HG02571 (cell line): Measurements from ENCODE around the gene KCNJ6.
"Not testable (repeated sequence)": the region's sequence is repeated elsewhere in the genome, so short reads cannot be mapped to it uniquely, and the experiment has no call there.

Experiments used
- ATAC-seq: cut with Tn5 transposase; IDR thresholded peaks from one replicate; pipeline ENCODE4 v1.9.1; 2021; ENCODE audit warnings: mild to moderate bottlenecking, moderate library complexity; ENCODE audit not compliant: unreplicated experiment

Gene KCNJ6

DNA sequence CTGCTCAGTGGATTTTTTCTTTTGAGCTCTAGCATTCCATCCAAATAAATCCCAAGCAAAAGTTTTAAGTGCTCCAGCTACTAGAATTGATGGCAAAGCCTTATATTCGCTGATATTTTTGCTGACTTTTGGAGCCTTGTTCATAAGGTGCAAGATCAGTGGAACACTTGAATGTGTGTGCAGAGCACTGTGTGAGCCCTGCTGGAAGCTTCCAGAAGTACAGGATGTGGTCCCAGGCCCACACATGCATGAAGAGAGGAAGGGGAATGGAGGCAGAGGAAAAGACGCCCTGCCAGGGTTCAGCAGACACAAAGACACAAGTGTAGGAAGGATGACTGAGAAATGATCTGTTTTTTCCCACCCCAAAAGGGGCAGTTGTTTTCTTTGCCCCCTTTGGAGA lies 169.4 kb downstream of the KCNJ6 start:
- ATAC-seq = no peak

DNA sequence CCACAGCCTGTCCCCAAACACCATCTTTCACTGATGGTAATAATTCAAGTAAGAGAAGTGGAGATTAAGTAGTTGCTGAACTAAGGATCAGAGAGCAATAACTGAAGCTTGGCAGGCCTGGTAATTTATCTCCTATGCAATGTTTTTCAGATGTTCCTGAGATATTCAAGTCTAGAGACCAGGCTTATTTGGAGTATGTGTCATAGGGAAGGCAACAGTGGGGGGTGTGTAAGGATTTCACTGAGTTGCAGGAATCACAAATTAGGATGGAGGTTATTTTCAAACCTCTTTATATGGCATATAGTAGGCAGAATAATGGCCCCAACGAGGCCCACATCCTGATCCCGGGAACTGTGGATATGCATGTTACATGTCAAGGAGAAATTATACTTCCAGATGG lies 171.7 kb downstream of the KCNJ6 start:
- ATAC-seq = no peak

- no peak for ATAC-seq
Observed at GRCh38 chr21:37742532-37742931, 173.7 kb downstream of the KCNJ6 start.

- no peak for ATAC-seq
Observed at GRCh38 chr21:37742115-37742514, 174.1 kb downstream of the KCNJ6 start.

GRCh38 chr21:37737996-37738395 lies 178.3 kb downstream of the KCNJ6 start:
- no peak for ATAC-seq

GRCh38 chr21:37737507-37737906 lies 178.8 kb downstream of the KCNJ6 start:
- ATAC-seq = no peak

- no peak for ATAC-seq
Observed at GRCh38 chr21:37734846-37735245, 181.4 kb downstream of the KCNJ6 start.

DNA sequence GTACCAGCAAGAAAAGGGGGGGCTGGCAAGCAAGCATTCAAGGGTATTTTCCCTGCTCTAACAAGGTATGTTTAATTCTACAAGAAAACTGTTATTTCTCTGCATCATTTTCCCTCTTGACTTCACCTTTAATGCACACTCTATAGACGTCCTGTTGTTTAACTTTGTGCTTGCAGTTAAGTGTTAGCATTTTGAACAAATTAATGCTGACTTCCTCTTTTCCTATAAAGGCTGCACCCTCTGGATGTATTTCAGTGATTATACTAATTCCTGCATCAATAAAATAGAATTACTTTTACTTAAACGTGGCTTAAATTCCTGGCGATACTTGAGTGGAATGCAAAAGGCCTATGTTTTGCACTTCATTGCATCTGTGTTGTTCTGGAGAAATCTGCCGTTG lies 183.3 kb downstream of the KCNJ6 start:
- no peak for ATAC-seq

DNA sequence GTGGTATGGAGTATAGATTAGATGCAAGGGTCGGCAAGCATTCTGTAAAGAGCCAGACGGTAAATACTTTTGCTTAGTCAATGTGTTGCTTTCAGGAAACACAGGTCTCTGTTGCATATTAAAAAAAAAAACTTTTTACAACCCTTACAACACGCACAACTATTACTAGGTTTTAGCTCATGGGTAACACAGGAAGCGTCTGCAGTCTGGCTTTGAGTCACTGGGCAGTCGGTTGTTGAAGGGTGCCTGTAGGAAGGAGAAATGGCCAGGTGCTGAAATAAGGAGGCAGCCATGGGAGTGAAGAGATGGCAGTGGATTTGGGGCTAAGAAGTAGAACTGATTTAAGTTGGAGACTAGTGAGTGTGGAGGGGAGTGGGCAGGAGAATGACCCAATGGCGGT lies 192.1 kb downstream of the KCNJ6 start:
- ATAC-seq = no peak

GRCh38 chr21:37717534-37717933 lies 198.7 kb downstream of the KCNJ6 start:
- no peak for ATAC-seq

DNA sequence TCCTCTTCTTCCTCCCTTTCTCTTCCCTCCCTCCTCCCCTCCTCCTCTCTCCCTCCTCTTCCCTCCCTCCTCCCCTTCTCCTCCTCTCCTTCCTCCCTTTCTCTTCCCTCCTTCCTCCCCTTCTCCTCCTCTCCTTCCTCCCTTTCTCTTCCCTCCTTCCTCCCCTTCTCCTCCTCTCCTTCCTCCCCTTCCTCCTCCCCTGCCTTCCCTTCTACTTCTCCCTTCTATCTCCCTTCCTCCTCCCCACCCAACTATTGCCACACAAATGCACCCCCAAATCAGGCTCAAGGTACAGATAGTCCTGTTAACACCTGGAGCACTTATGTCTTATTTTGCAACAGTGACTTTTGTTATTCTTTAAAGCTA lies 203.7 kb downstream of the KCNJ6 start:
- not testable (repeated sequence) for ATAC-seq

DNA sequence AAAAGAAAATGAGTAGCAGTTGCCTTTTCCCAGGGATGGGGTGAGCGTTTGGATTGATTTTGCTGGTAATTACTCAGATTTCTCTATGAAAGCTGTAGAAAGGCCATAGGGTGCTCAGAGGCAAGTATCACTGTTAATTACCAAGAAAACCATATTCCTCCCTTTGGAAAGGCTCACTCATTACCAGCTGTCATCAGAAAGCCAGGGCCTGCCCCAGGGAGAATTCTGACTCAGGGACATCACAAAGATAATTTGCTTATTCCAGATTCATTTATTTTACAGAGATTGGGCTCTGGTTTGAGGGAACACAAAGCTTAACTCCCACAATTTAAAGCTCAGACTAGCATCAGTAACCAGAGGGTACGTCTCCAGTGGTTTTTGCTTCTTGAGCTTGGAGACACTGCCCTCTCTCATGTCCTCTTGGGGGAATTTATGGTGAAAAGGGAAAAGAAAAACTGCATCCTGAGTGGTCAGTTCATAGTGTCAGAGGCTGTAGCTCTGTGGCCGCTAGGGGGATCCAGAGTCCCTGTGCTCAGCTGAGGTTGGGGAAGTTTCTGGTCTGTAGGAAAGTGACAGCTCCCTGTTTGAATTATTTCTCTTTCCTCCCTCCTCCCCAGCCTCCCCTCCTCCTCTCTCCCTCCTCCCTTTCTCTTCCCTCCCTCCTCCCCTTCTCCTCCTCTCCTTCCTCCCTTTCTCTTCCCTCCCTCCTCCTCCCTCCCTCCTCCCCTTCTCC lies 204.3 kb downstream of the KCNJ6 start:
- peak; percentile 56 for ATAC-seq

- no peak for ATAC-seq
Observed at GRCh38 chr21:37711286-37711829, 204.9 kb downstream of the KCNJ6 start.

GRCh38 chr21:37710546-37711285 lies 205.5 kb downstream of the KCNJ6 start:
- no peak for ATAC-seq

DNA sequence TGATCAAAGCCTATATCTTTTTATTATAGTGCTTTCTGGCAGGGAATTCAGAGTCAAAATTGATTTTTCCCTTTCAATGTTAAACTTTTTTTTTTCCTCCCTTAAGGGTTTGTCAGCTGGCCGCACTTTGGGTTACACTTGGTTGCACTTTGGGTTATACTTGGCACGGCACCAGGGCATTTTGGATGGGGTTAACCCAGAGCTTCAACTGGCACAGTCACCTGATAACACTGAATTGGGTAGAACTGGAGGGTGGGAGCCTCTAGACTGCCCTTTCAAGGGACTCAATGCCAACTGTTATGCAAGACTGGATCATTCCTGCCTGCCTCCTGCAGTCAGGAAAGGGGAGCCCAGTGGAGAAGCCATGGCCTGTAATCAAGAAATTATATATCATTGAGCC lies 211.5 kb downstream of the KCNJ6 start:
- no peak for ATAC-seq

DNA sequence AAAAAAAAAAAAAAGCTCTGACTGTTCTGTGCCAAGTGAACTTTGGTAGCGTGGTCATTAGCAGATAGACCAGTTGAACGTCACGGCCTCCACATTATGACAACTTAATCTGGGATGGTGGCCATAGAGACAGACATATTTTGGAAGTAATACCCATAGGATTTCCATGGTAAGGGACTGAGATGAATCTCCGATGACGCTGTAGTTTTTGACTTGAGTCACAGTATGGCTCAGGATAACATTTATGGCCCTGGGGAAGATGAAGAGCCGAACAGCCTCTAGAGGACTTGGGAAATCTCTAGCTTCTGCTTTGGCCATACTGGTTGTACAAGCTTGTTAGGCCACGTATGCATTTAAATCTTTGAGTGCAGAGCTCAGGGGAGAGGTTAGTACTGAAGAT lies 214.0 kb downstream of the KCNJ6 start:
- ATAC-seq = no peak

DNA sequence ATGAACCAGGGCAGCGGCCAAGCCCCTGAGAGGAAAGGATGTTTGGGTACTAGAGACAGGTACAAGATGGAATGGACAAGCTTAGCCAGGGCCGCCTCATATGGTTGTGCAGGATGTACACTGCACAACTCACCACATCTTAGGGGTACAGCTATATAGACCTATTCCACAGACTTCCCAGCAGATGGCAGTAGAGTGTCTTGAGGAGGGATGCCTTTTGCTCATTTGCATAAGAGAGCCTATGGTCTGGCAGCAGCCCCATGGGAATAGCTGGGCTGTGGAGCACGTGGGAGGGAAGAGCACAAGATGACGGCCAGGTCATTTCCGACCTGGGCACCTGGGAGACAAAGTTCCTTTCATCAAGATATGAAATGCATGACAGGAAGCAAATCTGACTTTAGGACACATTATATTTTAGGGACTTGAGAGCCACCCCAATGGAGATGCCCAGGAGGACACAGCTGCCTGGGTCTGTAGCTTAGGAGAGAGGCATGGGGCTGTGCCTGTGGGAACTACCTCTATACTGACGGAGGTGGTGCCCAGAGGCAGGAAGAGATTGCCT lies 215.5 kb downstream of the KCNJ6 start:
- peak; percentile 90 for ATAC-seq

DNA sequence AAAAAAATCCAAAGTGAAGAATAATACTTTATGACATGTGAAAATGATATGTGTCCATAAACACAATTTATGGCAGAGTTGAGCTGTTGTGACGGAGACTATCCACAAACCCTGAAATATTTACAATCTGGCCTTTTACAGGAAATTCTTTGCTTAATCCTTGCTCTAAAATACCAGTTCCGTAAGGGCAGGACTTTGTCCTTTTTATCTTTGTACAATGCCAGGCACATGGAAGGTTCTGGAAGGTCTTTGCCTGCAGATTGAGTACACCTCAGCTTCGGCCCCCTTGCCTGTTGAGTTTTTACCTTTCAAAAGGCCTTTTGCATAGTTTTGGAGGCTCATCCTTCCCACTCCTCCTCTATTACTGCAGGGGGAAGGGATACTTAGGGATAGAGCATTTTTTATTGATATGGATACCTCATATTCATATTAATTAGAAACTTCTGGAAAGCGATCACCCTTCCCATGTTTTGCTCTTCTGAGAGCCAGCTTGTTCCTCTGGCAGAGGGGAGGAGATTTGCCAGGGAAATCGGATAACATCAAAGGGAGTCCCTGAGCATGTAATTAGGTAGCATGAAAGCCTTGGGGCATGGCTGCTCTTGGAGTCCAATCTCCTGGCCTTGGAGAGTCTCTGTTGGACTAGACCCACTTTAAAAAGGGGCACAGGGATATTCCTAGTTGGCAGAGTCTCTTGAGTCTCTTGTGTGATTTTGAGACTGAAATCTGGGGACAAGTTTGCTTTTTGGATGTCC lies 217.1 kb downstream of the KCNJ6 start:
- ATAC-seq = no peak

DNA sequence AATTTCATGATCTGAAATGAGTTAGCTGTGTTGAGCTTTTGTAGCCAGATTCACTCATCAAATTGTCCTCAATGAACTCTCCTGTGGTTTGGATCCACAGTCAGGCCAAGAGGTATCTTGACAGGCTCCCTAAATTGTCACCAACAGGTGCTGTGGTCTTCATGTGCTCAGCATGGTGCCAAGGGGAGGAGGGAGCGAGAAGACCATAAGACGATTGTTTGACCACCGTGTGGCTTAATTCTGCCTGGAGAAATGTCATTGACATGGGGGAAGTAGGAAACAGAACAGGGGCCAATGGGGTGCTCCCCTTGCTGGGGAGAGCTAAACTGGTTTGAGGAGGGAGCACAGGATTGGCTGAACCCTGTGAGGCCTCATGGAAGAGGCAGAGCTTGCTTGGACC lies 219.3 kb downstream of the KCNJ6 start:
- ATAC-seq = no peak

DNA sequence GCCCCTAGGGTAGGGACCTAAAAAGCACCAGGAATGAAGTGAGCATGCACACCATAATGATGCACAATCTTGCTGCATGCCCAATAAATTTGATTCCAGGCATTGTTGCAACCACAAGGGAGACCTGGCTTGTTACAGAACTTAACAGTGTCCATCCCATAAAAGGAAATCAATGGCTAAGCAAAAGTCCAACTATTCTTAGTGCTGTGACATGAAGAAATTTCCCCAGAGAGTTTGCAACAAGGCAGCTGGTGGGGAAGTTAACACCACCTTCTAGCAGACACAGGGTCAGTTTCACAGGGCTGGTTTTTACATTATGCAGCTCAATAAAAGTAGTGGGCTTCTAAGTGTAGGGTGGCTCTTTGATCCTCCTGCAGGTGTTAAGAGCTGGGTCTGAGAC lies 221.1 kb downstream of the KCNJ6 start:
- ATAC-seq = no peak

- ATAC-seq = no peak
Observed at GRCh38 chr21:37688952-37689659, 227.2 kb downstream of the KCNJ6 start.
